ENCODE data around the gene FAT3.

DNA sequence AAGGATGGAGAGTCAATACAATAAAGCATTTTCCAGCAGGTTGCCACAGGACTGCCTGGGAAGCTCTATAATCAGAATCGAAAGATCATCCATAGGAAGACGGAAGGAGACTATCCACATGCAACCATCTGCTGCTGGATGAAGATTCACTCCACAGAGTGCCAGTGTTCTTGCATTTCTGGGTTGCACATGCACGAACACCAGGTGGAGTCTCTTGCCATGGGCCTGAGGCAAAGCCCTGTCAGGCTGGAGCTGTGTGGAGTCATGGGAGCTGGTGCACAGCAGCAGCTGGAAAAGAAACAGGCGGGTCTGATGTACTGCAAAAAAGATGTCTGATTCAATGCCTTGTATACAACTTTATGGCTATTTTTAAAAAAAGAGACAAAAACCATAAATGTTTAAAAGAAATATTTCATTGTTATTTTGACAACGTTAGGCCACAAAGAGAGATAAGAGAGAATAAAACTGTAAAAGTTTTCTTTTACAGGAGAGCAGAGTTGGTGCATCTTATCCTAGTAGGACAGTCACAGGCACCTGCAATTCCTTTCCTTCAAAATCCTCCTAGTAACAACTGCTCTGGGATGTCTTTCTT lies 12.9 kb upstream of the FAT3 start:
- TF ChIP-seq, protein P1, sequence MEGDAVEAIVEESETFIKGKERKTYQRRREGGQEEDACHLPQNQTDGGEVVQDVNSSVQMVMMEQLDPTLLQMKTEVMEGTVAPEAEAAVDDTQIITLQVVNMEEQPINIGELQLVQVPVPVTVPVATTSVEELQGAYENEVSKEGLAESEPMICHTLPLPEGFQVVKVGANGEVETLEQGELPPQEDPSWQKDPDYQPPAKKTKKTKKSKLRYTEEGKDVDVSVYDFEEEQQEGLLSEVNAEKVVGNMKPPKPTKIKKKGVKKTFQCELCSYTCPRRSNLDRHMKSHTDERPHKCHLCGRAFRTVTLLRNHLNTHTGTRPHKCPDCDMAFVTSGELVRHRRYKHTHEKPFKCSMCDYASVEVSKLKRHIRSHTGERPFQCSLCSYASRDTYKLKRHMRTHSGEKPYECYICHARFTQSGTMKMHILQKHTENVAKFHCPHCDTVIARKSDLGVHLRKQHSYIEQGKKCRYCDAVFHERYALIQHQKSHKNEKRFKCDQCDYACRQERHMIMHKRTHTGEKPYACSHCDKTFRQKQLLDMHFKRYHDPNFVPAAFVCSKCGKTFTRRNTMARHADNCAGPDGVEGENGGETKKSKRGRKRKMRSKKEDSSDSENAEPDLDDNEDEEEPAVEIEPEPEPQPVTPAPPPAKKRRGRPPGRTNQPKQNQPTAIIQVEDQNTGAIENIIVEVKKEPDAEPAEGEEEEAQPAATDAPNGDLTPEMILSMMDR (IDR thresholded peaks at IDR 0.05): peak in 3 of 4 experiments; percentile 7 to 43 (median 29)
- TF ChIP-seq POLR2A (IDR thresholded peaks at IDR 0.05): no peak

Data from prostate gland (tissue), 2 donors.